ENCODE results near the gene TMEM209. TPM values are rescaled to one million over a fixed set of nuclear protein-coding genes. Genes with fewer than 3 reads are reported as not detected.
A peak's percentile ranks its signal among the peaks of the same experiment; 100 is the strongest.

Gene TMEM209
- total RNA-seq, 1 donor from 2014 or later: 22.7 TPM

- H3K27me3 Mint-ChIP-seq (ENCODE audit: unreplicated experiment): no peaks in the 10 kb centered on the region
- H3K4me1 Mint-ChIP-seq (ENCODE audit: unreplicated experiment): peaks cover 4% of the 10 kb centered on the region
- no peak overlapping the region for H3K4me3 Mint-ChIP-seq (ENCODE audit: unreplicated experiment)
- DNase-seq (ENCODE audit: extremely low spot score, unreplicated experiment): peak; percentile 7
- no peak overlapping the region for H3K27ac Mint-ChIP-seq (ENCODE audit: unreplicated experiment)
- H3K9me3 Mint-ChIP-seq (ENCODE audit: unreplicated experiment): no peaks in the 10 kb centered on the region
- H3K36me3 Mint-ChIP-seq (ENCODE audit: unreplicated experiment): peaks cover 2% of the 10 kb centered on the region
- TF ChIP-seq CTCF (IDR thresholded peaks at IDR 0.05): no peak
These were observed 53.4 kb downstream of the TMEM209 start for GRCh38 chr7:130151591-130152492.

- H3K4me3 Mint-ChIP-seq (ENCODE audit: unreplicated experiment): no peak overlapping the region
- no peaks in the 10 kb centered on the region for H3K27me3 Mint-ChIP-seq (ENCODE audit: unreplicated experiment)
- H3K4me1 Mint-ChIP-seq (ENCODE audit: unreplicated experiment): peaks cover 6% of the 10 kb centered on the region
- H3K27ac Mint-ChIP-seq (ENCODE audit: unreplicated experiment): no peak overlapping the region
- TF ChIP-seq CTCF (IDR thresholded peaks at IDR 0.05): no peak
- no peaks in the 10 kb centered on the region for H3K9me3 Mint-ChIP-seq (ENCODE audit: unreplicated experiment)
- peak; percentile 59 for DNase-seq (ENCODE audit: extremely low spot score, unreplicated experiment)
- peaks cover 2% of the 10 kb centered on the region for H3K36me3 Mint-ChIP-seq (ENCODE audit: unreplicated experiment)
These were observed 54.6 kb downstream of the TMEM209 start for GRCh38 chr7:130150587-130150986.

- TF ChIP-seq CTCF (IDR thresholded peaks at IDR 0.05): no peak
- peak; percentile 73 for DNase-seq (ENCODE audit: extremely low spot score, unreplicated experiment)
- H3K36me3 Mint-ChIP-seq (ENCODE audit: unreplicated experiment): no peaks in the 10 kb centered on the region
- no peak overlapping the region for H3K4me3 Mint-ChIP-seq (ENCODE audit: unreplicated experiment)
- no peaks in the 10 kb centered on the region for H3K9me3 Mint-ChIP-seq (ENCODE audit: unreplicated experiment)
- peaks cover 9% of the 10 kb centered on the region for H3K4me1 Mint-ChIP-seq (ENCODE audit: unreplicated experiment)
- no peaks in the 10 kb centered on the region for H3K27me3 Mint-ChIP-seq (ENCODE audit: unreplicated experiment)
- H3K27ac Mint-ChIP-seq (ENCODE audit: unreplicated experiment): no peak overlapping the region
These were observed 55.7 kb downstream of the TMEM209 start for GRCh38 chr7:130149281-130150139.

- Mint-ChIP-seq H3K36me3 (ENCODE audit: unreplicated experiment) (no peaks in the 10 kb centered on the region), H3K4me3 (ENCODE audit: unreplicated experiment) (no peak overlapping the region), H3K27me3 (ENCODE audit: unreplicated experiment) (no peaks in the 10 kb centered on the region), H3K4me1 (ENCODE audit: unreplicated experiment) (peaks cover 12% of the 10 kb centered on the region), H3K27ac (ENCODE audit: unreplicated experiment) (no peak overlapping the region), H3K9me3 (ENCODE audit: unreplicated experiment) (no peaks in the 10 kb centered on the region)
- TF ChIP-seq CTCF (IDR thresholded peaks at IDR 0.05): no peak
- DNase-seq (ENCODE audit: extremely low spot score, unreplicated experiment): peak; percentile 48
These were observed 56.6 kb downstream of the TMEM209 start for GRCh38 chr7:130148561-130148960.
